HEK293 (cell line): ENCODE results near the gene AMMECR1L.
"Not testable (repeated sequence)": the region's sequence is repeated elsewhere in the genome, so short reads cannot be mapped to it uniquely, and the experiment has no call there.

Source experiments
- CTCF ChIA-PET: fragments of 350-600 bp; formaldehyde crosslinking; extraction: SDS; loops from one replicate; lab custom pipeline; 2021; ENCODE audit warnings: antibody characterized with exemption; lab: Yijun Ruan, JAX
- POLR2A ChIA-PET: fragments of 300-600 bp; formaldehyde crosslinking; extraction: SDS; loops from one replicate; lab custom pipeline; 2020; ENCODE audit warnings: antibody characterized with exemption, inconsistent platforms; lab: Yijun Ruan, JAX
- H3K27ac ChIP-seq: fragments of 200-500 bp; sonication (Bioruptor generic); 2 replicates; pipeline ENCODE4 v1.5.1; 2014; ENCODE audit warnings: low read depth, low read length, control low read depth, inconsistent platforms; ENCODE audit errors: extremely low read depth
- H3K36me3 ChIP-seq, 2 experiments: fragments of 200-500 bp in 1 of 2; sonication (Bioruptor generic) in 1 of 2; 1 replicate in 1 of 2; 2 replicates in 1 of 2; pipeline ENCODE4 v1.5.1; 2014 to 2017; ENCODE audit warnings: inconsistent platforms in 2 of 2, low read length in 2 of 2; ENCODE audit not compliant: control insufficient read depth in 2 of 2, insufficient read depth in 1 of 2
- H3K4me1 ChIP-seq: fragments of 200-500 bp; sonication (Bioruptor generic); 2 replicates; pipeline ENCODE4 v1.5.1; 2014; ENCODE audit warnings: mild to moderate bottlenecking, low read length, inconsistent platforms; ENCODE audit not compliant: control insufficient read depth, insufficient read depth
- H3K4me3 ChIP-seq: 2 replicates; pipeline ENCODE4 v1.5.1; 2011; ENCODE audit warnings: low read depth, mild to moderate bottlenecking, control low read depth, low read length, moderate library complexity
- H3K9me3 ChIP-seq: fragments of 200-500 bp; sonication (Bioruptor generic); 2 replicates; pipeline ENCODE4 v1.5.1; 2014; ENCODE audit warnings: low read depth, low read length, inconsistent platforms; ENCODE audit not compliant: control insufficient read depth, insufficient read depth
- HOXC10 ChIP-seq: sonication (generic); formaldehyde crosslinking; IDR thresholded peaks from 2 replicates; pipeline ENCODE4 v1.8.1; 2023; ENCODE audit warnings: mild to moderate bottlenecking, missing genetic modification reagents
- IKZF3 ChIP-seq: fragments of 450-650 bp; IDR thresholded peaks from 2 replicates; pipeline ENCODE4 v1.5.0; 2018; ENCODE audit warnings: missing biosample characterization, mild to moderate bottlenecking, missing genetic modification characterization, moderate library complexity
- KLF7 ChIP-seq: fragments of 450-650 bp; formaldehyde crosslinking; IDR thresholded peaks from 2 replicates; pipeline ENCODE4 v1.5.1; 2016; ENCODE audit warnings: missing biosample characterization, missing genetic modification characterization, borderline replicate concordance
- PBX3 ChIP-seq: sonication (generic); formaldehyde crosslinking; IDR thresholded peaks from 2 replicates; pipeline ENCODE4 v1.8.1; 2022; ENCODE audit warnings: mild to moderate bottlenecking, moderate library complexity, missing genetic modification reagents
- PRDM6 ChIP-seq: fragments of 450-650 bp; formaldehyde crosslinking; IDR thresholded peaks from 2 replicates; pipeline ENCODE4 v1.5.1; 2017; ENCODE audit warnings: missing biosample characterization, missing genetic modification characterization
- SALL2 ChIP-seq: fragments of 450-650 bp; formaldehyde crosslinking; IDR thresholded peaks from 2 replicates; pipeline ENCODE4 v1.5.0; 2017; ENCODE audit warnings: missing biosample characterization, mild to moderate bottlenecking, missing genetic modification characterization, borderline replicate concordance
- SCRT2 ChIP-seq: fragments of 450-650 bp; formaldehyde crosslinking; IDR thresholded peaks from 2 replicates; pipeline ENCODE4 v1.5.1; 2016; ENCODE audit warnings: missing biosample characterization, missing genetic modification characterization
- WT1 ChIP-seq: fragments of 450-650 bp; formaldehyde crosslinking; IDR thresholded peaks from 2 replicates; pipeline ENCODE4 v1.5.1; 2016; ENCODE audit warnings: missing biosample characterization, missing genetic modification characterization
- ZNF112 ChIP-seq: fragments of 450-650 bp; formaldehyde crosslinking; IDR thresholded peaks from 2 replicates; pipeline ENCODE4 v1.5.0; 2017; ENCODE audit warnings: missing biosample characterization, missing genetic modification characterization
- ZNF2 ChIP-seq: fragments of 450-650 bp; formaldehyde crosslinking; IDR thresholded peaks from 2 replicates; pipeline ENCODE4 v1.5.1; 2016; ENCODE audit warnings: missing biosample characterization, missing genetic modification characterization
- ZNF26 ChIP-seq: fragments of 450-650 bp; formaldehyde crosslinking; IDR thresholded peaks from 2 replicates; pipeline ENCODE4 v1.5.1; 2016; ENCODE audit warnings: missing biosample characterization, missing genetic modification characterization
- ZNF280D ChIP-seq: fragments of 450-650 bp; formaldehyde crosslinking; IDR thresholded peaks from 2 replicates; pipeline ENCODE4 v1.5.1; 2016; ENCODE audit warnings: missing biosample characterization, missing genetic modification characterization
- ZNF324 ChIP-seq: fragments of 450-650 bp; formaldehyde crosslinking; IDR thresholded peaks from 2 replicates; pipeline ENCODE4 v1.5.1; 2016; ENCODE audit warnings: missing biosample characterization, missing genetic modification characterization
- ZNF398 ChIP-seq: fragments of 450-650 bp; formaldehyde crosslinking; IDR thresholded peaks from 2 replicates; pipeline ENCODE4 v1.5.1; 2017; ENCODE audit warnings: missing biosample characterization, missing genetic modification characterization
- ZNF449 ChIP-seq: fragments of 450-650 bp; formaldehyde crosslinking; IDR thresholded peaks from 2 replicates; pipeline ENCODE4 v1.5.1; 2017; ENCODE audit warnings: missing biosample characterization, mild to moderate bottlenecking, missing genetic modification characterization, moderate library complexity
- ZNF530 ChIP-seq: fragments of 450-650 bp; formaldehyde crosslinking; IDR thresholded peaks from 2 replicates; pipeline ENCODE4 v1.5.1; 2016; ENCODE audit warnings: low read depth, missing biosample characterization, missing genetic modification characterization
- ZNF555 ChIP-seq: fragments of 450-650 bp; formaldehyde crosslinking; conservative IDR thresholded peaks from 2 replicates; pipeline ENCODE4 v1.5.1; 2017; ENCODE audit warnings: missing biosample characterization, mild to moderate bottlenecking, missing genetic modification characterization, inconsistent platforms
- ZNF707 ChIP-seq: fragments of 450-650 bp; formaldehyde crosslinking; IDR thresholded peaks from 2 replicates; pipeline ENCODE4 v1.5.1; 2016; ENCODE audit warnings: missing biosample characterization, missing genetic modification characterization
- ZNF785 ChIP-seq: fragments of 450-650 bp; formaldehyde crosslinking; IDR thresholded peaks from 2 replicates; pipeline ENCODE4 v1.5.1; 2016; ENCODE audit warnings: missing biosample characterization, missing genetic modification characterization
- ZNF792 ChIP-seq: fragments of 450-650 bp; formaldehyde crosslinking; IDR thresholded peaks from 2 replicates; pipeline ENCODE4 v1.5.1; 2016; ENCODE audit warnings: missing biosample characterization, missing genetic modification characterization

Gene AMMECR1L

GRCh38 chr2:127891811-127892210 is 6.1 kb upstream of the AMMECR1L start:
- ChIA-PET POLR2A (no interaction called here), CTCF (interaction anchor here (0.5 to 0.6 kb wide), 2 partner anchors 39 to 242 kb away, joined by 3 read pairs; no protein-coding TSS in a partner anchor)
- no peak overlapping the region for H3K4me3 ChIP-seq
- no peak overlapping the region for H3K27ac ChIP-seq
- no peaks in the 10 kb centered on the region for H3K9me3 ChIP-seq
- H3K4me1 ChIP-seq = 0 out of 2 replicates have a peak, but pooled peaks cover 6% of the 10 kb centered on the region
- H3K36me3 ChIP-seq = no peaks in the 10 kb centered on the region; a peak in 1 of 3 replicates
- no peak for TF ChIP-seq HOXC10 (CRISPR knock-in tag)
- no peak for TF ChIP-seq ZNF530 (tag by site-specific recombination)
- no peak for TF ChIP-seq PBX3 (CRISPR knock-in tag)
- TF ChIP-seq ZNF112 = no peak
- TF ChIP-seq WT1 (tag by site-specific recombination) = no peak
- no peak for TF ChIP-seq KLF7 (tag by site-specific recombination)
- no peak for TF ChIP-seq ZNF449
- no peak for TF ChIP-seq SALL2 (tag by site-specific recombination)

GRCh38 chr2:127890756-127891155 is 5.0 kb upstream of the AMMECR1L start:
- H3K36me3 ChIP-seq, CTCF ChIA-PET, H3K4me3 ChIP-seq, POLR2A ChIA-PET, H3K27ac ChIP-seq, H3K4me1 ChIP-seq: not testable (repeated sequence)
- TF ChIP-seq PRDM6 = peak; percentile 41
- TF ChIP-seq, all 188 proteins: peak for 1; not testable (repeated sequence) for 187
- H3K9me3 ChIP-seq = not testable (repeated sequence)

- ChIA-PET POLR2A (no interaction called here), CTCF (no interaction called here)
- Histone ChIP-seq H3K27ac (no peak overlapping the region), H3K4me3 (no peak overlapping the region), H3K9me3 (no peaks in the 10 kb centered on the region), H3K4me1 (peaks cover 8% of the 10 kb centered on the region; the same call in 1 of the 2 replicates), H3K36me3 (peaks cover 2 to 5% of the 10 kb centered on the region in 2 experiments)
- TF ChIP-seq SCRT2 (tag by site-specific recombination) (no peak), ZNF398 (tag by site-specific recombination) (no peak), ZNF785 (tag by site-specific recombination) (no peak), ZNF324 (no peak), IKZF3 (tag by site-specific recombination) (no peak), ZNF555 (no peak), ZNF280D (tag by site-specific recombination) (no peak), ZNF2 (no peak), ZNF707 (tag by site-specific recombination) (no peak), ZNF792 (tag by site-specific recombination) (no peak), ZNF26 (no peak)
Measured at GRCh38 chr2:127888772-127889171, 3.0 kb upstream of the AMMECR1L start.
